NT2/D1 (cell line): ENCODE measurements around the gene SKA2.

ENCODE experiments used
- DNase-seq: peaks from one replicate; pipeline ENCODE4 v3.0.0-alpha.2; 2011; ENCODE audit warnings: low read depth, low spot score
- H3K27me3 ChIP-seq: 2 replicates; pipeline ENCODE4 v1.6.0; 2011; ENCODE audit warnings: mild to moderate bottlenecking; ENCODE audit not compliant: insufficient read length, insufficient read depth
- H3K36me3 ChIP-seq: 2 replicates; pipeline ENCODE4 v1.6.1; 2011; ENCODE audit warnings: mild to moderate bottlenecking, low read length, mixed read lengths; ENCODE audit not compliant: insufficient read depth, insufficient read length
- H3K4me1 ChIP-seq: 2 replicates; pipeline ENCODE4 v1.5.1; 2011; ENCODE audit not compliant: insufficient read depth, insufficient read length
- H3K4me3 ChIP-seq: 2 replicates; pipeline ENCODE4 v1.5.1; 2011; ENCODE audit warnings: low read depth; ENCODE audit not compliant: insufficient read length
- H3K9ac ChIP-seq: 2 replicates; pipeline ENCODE4 v1.6.0; 2011; ENCODE audit warnings: low read depth; ENCODE audit not compliant: insufficient read length
- H3K9me3 ChIP-seq: 2 replicates; pipeline ENCODE4 v1.5.1; 2011; ENCODE audit warnings: mild to moderate bottlenecking, low read length; ENCODE audit not compliant: insufficient read depth
- SUZ12 ChIP-seq: IDR thresholded peaks from 2 replicates; pipeline ENCODE4 v1.6.1; 2011; ENCODE audit not compliant: insufficient read length, insufficient read depth; ENCODE audit errors: extremely low read depth
- YY1 ChIP-seq: IDR thresholded peaks from 2 replicates; pipeline ENCODE4 v1.6.1; 2011; ENCODE audit not compliant: insufficient read length, insufficient read depth
- ZNF274 ChIP-seq: IDR thresholded peaks from 2 replicates; pipeline ENCODE4 v1.6.1; 2011; ENCODE audit warnings: mild to moderate bottlenecking, low read depth, low read length

The SKA2 gene

GRCh38 chr17:59167571-59168001 is 12.6 kb upstream of the SKA2 start:
- DNase-seq = no peak
- no peak overlapping the region for H3K4me3 ChIP-seq
- no peaks in the 10 kb centered on the region for H3K27me3 ChIP-seq
- H3K4me1 ChIP-seq = no peaks in the 10 kb centered on the region
- peaks cover 14% of the 10 kb centered on the region; the same call in 1 of the 2 replicates for H3K9me3 ChIP-seq
- H3K9ac ChIP-seq = no peak overlapping the region
- no peak for TF ChIP-seq YY1
- TF ChIP-seq ZNF274 = no peak
- TF ChIP-seq SUZ12 = no peak
- H3K36me3 ChIP-seq = peaks cover 38% of the 10 kb centered on the region

DNA sequence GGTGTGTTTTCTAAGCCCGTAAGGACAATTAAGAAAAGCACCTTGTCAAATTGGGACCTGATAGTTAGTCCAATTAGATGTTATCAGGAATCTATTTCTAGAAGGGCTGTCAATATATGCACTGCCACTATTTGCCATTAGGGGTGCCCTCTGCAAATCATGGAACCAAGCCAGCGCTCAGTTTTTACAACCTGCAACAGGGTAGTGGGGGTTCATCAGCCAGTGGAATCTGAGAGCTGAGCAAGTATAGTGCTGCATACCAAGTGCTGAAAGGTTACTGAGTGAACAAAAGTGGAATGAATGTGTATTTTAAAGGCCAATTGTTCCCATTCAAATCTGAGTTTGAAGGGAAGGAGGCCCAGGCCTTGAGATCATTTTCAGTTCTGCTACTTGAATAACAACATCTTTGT is 11.0 kb upstream of the SKA2 start:
- H3K27me3 ChIP-seq = no peaks in the 10 kb centered on the region
- H3K4me3 ChIP-seq = no peak overlapping the region
- H3K9me3 ChIP-seq = no peaks in the 10 kb centered on the region; the same call in 1 of the 2 replicates
- no peak overlapping the region for H3K9ac ChIP-seq
- peak; percentile 61 for DNase-seq
- TF ChIP-seq ZNF274 (no peak), SUZ12 (no peak), YY1 (no peak)
- H3K4me1 ChIP-seq = no peaks in the 10 kb centered on the region
- peaks cover 29% of the 10 kb centered on the region for H3K36me3 ChIP-seq

- Histone ChIP-seq H3K9me3 (no peaks in the 10 kb centered on the region), H3K4me3 (no peak overlapping the region), H3K27me3 (no peaks in the 10 kb centered on the region), H3K4me1 (no peaks in the 10 kb centered on the region), H3K9ac (no peak overlapping the region), H3K36me3 (peaks cover 15% of the 10 kb centered on the region)
- TF ChIP-seq ZNF274 (no peak), SUZ12 (no peak), YY1 (no peak)
- DNase-seq = no peak
Observed at GRCh38 chr17:59161477-59161876, 6.5 kb upstream of the SKA2 start.

DNA sequence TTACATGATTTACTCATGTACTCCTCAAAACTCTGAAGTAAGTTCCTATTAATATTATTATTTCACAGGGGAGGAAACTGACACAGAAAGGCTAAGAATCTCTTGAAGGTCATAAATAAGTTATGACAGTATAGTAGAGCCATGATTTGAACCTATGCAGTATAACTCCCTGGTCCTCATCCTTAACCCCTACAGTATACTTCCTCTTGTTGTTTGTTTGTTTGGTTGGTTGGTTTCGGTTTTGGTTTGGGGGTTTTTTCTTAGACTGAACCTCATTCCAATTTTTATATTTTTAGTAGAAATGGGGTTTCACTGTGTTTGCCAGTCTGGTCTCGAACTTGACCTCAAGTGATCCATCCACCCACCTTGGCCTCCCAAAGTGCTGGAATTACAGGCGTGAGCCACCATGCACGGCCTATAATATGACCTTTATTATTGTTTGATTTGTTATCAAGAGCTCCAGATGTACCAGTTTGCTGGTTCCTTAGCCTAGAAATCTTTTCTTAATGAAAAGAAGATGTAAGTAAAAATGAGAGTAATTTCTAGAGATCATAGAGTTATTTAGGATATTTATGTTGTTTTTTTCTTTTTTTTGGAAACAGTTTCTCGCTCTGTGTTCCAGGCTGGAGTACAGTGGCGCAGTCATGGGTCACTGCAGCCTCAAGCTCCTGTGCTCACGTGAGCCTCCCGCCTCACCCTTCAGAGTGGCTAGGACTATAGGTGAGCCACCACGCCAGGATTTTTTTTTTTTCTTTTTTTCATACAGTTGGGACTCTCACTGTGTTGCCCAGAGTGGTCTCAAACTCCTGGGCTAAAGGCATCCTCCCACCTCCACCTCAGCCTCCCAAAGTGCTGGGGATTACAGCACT is 5.4 kb upstream of the SKA2 start:
- peaks cover 15% of the 10 kb centered on the region for H3K36me3 ChIP-seq
- H3K9me3 ChIP-seq = no peaks in the 10 kb centered on the region
- no peaks in the 10 kb centered on the region for H3K4me1 ChIP-seq
- TF ChIP-seq SUZ12 (no peak), ZNF274 (no peak), YY1 (no peak)
- H3K4me3 ChIP-seq = no peak overlapping the region
- H3K27me3 ChIP-seq = no peaks in the 10 kb centered on the region
- no peak overlapping the region for H3K9ac ChIP-seq
- no peak for DNase-seq

- Histone ChIP-seq H3K4me1 (no peaks in the 10 kb centered on the region), H3K9me3 (no peaks in the 10 kb centered on the region), H3K4me3 (peak within 1 kb of the TSS; percentile 90), H3K27me3 (no peaks in the 10 kb centered on the region), H3K9ac (peak within 1 kb of the TSS; percentile 94), H3K36me3 (peaks cover 14% of the 10 kb centered on the region)
- TF ChIP-seq SUZ12 (no peak), ZNF274 (no peak), YY1 (no peak)
- peak; percentile 97 for DNase-seq
Observed at GRCh38 chr17:59155439-59156177, 622 bp upstream of the SKA2 start, which contains the start of gene PRR11. Gene PRR11, plus strand, starts transcription at chr17:59155746. Its CDS starts 14,007 bp downstream, at chr17:59169753.

DNA sequence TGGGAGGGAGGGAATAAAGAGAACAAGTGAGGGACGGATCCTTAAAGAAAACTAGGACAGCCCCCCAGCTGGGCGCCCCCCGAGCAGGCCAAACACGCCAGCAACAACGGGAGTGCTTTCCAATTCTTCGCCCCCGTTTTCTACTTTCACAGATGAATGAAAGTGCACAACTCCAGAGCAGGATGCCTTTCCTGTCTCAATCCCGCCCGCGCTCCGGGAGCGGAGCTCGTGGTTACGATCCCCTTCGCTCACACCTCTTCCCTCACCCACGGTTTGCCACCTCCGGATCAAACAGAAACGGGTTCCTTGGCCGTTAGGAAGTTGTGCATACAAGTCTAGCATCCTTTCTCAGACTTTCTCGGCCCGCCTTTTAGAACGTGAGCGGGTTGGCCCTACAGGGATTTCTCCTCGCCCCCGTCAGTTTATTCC is 680 bp downstream of the SKA2 start:
- H3K36me3 ChIP-seq = peaks cover 17% of the 10 kb centered on the region
- H3K4me1 ChIP-seq = peaks cover 3% of the 10 kb centered on the region
- peak overlapping the region; percentile 94 for H3K9ac ChIP-seq
- H3K27me3 ChIP-seq = no peaks in the 10 kb centered on the region
- peak overlapping the region; percentile 90 for H3K4me3 ChIP-seq
- TF ChIP-seq SUZ12 (no peak), YY1 (no peak), ZNF274 (no peak)
- DNase-seq = peak; percentile 15
- no peaks in the 10 kb centered on the region for H3K9me3 ChIP-seq

GRCh38 chr17:59152925-59153324 is 2.1 kb downstream of the SKA2 start:
- Histone ChIP-seq H3K4me3 (peak overlapping the region; percentile 90), H3K9ac (peak overlapping the region; percentile 94), H3K4me1 (peaks cover 3% of the 10 kb centered on the region), H3K27me3 (no peaks in the 10 kb centered on the region), H3K36me3 (peaks cover 20% of the 10 kb centered on the region), H3K9me3 (no peaks in the 10 kb centered on the region)
- TF ChIP-seq YY1 (no peak), ZNF274 (no peak), SUZ12 (no peak)
- no peak for DNase-seq
